Measurements from ENCODE around the gene FBXW7.

FBXW7 gene

GRCh38 chr4:152290366-152290921 is 245.4 kb downstream of the FBXW7 start:
- Histone ChIP-seq H3K9ac (ENCODE audit: low read length) (no peak overlapping the region), H3K9me3 (ENCODE audit: control insufficient read depth, insufficient read depth, low read depth, low read length) (no peaks in the 10 kb centered on the region), H3K4me1 (ENCODE audit: control insufficient read depth, insufficient read depth, low read length) (no peaks in the 10 kb centered on the region), H3K4me3 (ENCODE audit: low read depth, low read length) (no peak overlapping the region), H3K27me3 (ENCODE audit: control insufficient read depth, insufficient read depth, low read length) (no peaks in the 10 kb centered on the region), H3K27ac (ENCODE audit: low read depth, low read length) (no peak overlapping the region), H3K36me3 (ENCODE audit: control insufficient read depth, insufficient read depth, low read length) (no peaks in the 10 kb centered on the region)

GRCh38 chr4:152289941-152290340 is 246.0 kb downstream of the FBXW7 start:
- H3K36me3 ChIP-seq (ENCODE audit: control insufficient read depth, insufficient read depth, low read length) = no peaks in the 10 kb centered on the region
- H3K4me1 ChIP-seq (ENCODE audit: control insufficient read depth, insufficient read depth, low read length) = no peaks in the 10 kb centered on the region
- no peak overlapping the region for H3K4me3 ChIP-seq (ENCODE audit: low read depth, low read length)
- H3K27ac ChIP-seq (ENCODE audit: low read depth, low read length) = no peak overlapping the region
- H3K27me3 ChIP-seq (ENCODE audit: control insufficient read depth, insufficient read depth, low read length) = no peaks in the 10 kb centered on the region
- H3K9me3 ChIP-seq (ENCODE audit: control insufficient read depth, insufficient read depth, low read depth, low read length) = no peaks in the 10 kb centered on the region
- H3K9ac ChIP-seq (ENCODE audit: low read length) = no peak overlapping the region

GRCh38 chr4:152289541-152289940 is 246.4 kb downstream of the FBXW7 start:
- no peaks in the 10 kb centered on the region for H3K9me3 ChIP-seq (ENCODE audit: control insufficient read depth, insufficient read depth, low read depth, low read length)
- no peaks in the 10 kb centered on the region for H3K27me3 ChIP-seq (ENCODE audit: control insufficient read depth, insufficient read depth, low read length)
- H3K9ac ChIP-seq (ENCODE audit: low read length) = no peak overlapping the region
- H3K36me3 ChIP-seq (ENCODE audit: control insufficient read depth, insufficient read depth, low read length) = no peaks in the 10 kb centered on the region
- H3K4me1 ChIP-seq (ENCODE audit: control insufficient read depth, insufficient read depth, low read length) = no peaks in the 10 kb centered on the region
- H3K27ac ChIP-seq (ENCODE audit: low read depth, low read length) = no peak overlapping the region
- H3K4me3 ChIP-seq (ENCODE audit: low read depth, low read length) = no peak overlapping the region

GRCh38 chr4:152283801-152284470 is 252.0 kb downstream of the FBXW7 start:
- Histone ChIP-seq H3K9me3 (ENCODE audit: control insufficient read depth, insufficient read depth, low read depth, low read length) (no peaks in the 10 kb centered on the region), H3K27ac (ENCODE audit: low read depth, low read length) (no peak overlapping the region), H3K4me3 (ENCODE audit: low read depth, low read length) (no peak overlapping the region), H3K4me1 (ENCODE audit: control insufficient read depth, insufficient read depth, low read length) (peaks cover 11% of the 10 kb centered on the region), H3K36me3 (ENCODE audit: control insufficient read depth, insufficient read depth, low read length) (no peaks in the 10 kb centered on the region), H3K9ac (ENCODE audit: low read length) (no peak overlapping the region), H3K27me3 (ENCODE audit: control insufficient read depth, insufficient read depth, low read length) (no peaks in the 10 kb centered on the region)

GRCh38 chr4:152281822-152282221 is 254.1 kb downstream of the FBXW7 start:
- Histone ChIP-seq H3K4me1 (ENCODE audit: control insufficient read depth, insufficient read depth, low read length) (peaks cover 24% of the 10 kb centered on the region), H3K36me3 (ENCODE audit: control insufficient read depth, insufficient read depth, low read length) (no peaks in the 10 kb centered on the region), H3K27me3 (ENCODE audit: control insufficient read depth, insufficient read depth, low read length) (no peaks in the 10 kb centered on the region), H3K9ac (ENCODE audit: low read length) (no peak overlapping the region), H3K9me3 (ENCODE audit: control insufficient read depth, insufficient read depth, low read depth, low read length) (no peaks in the 10 kb centered on the region), H3K4me3 (ENCODE audit: low read depth, low read length) (no peak overlapping the region), H3K27ac (ENCODE audit: low read depth, low read length) (no peak overlapping the region)

GRCh38 chr4:152281211-152281610 is 254.7 kb downstream of the FBXW7 start:
- H3K27ac ChIP-seq (ENCODE audit: low read depth, low read length) = no peak overlapping the region
- H3K9ac ChIP-seq (ENCODE audit: low read length) = no peak overlapping the region
- H3K4me3 ChIP-seq (ENCODE audit: low read depth, low read length) = no peak overlapping the region
- H3K27me3 ChIP-seq (ENCODE audit: control insufficient read depth, insufficient read depth, low read length) = no peaks in the 10 kb centered on the region
- no peaks in the 10 kb centered on the region for H3K36me3 ChIP-seq (ENCODE audit: control insufficient read depth, insufficient read depth, low read length)
- H3K9me3 ChIP-seq (ENCODE audit: control insufficient read depth, insufficient read depth, low read depth, low read length) = no peaks in the 10 kb centered on the region
- H3K4me1 ChIP-seq (ENCODE audit: control insufficient read depth, insufficient read depth, low read length) = peaks cover 24% of the 10 kb centered on the region

GRCh38 chr4:152279234-152279566 is 256.7 kb downstream of the FBXW7 start:
- no peaks in the 10 kb centered on the region for H3K27me3 ChIP-seq (ENCODE audit: control insufficient read depth, insufficient read depth, low read length)
- H3K36me3 ChIP-seq (ENCODE audit: control insufficient read depth, insufficient read depth, low read length) = no peaks in the 10 kb centered on the region
- H3K9me3 ChIP-seq (ENCODE audit: control insufficient read depth, insufficient read depth, low read depth, low read length) = no peaks in the 10 kb centered on the region
- no peak overlapping the region for H3K4me3 ChIP-seq (ENCODE audit: low read depth, low read length)
- no peak overlapping the region for H3K27ac ChIP-seq (ENCODE audit: low read depth, low read length)
- H3K9ac ChIP-seq (ENCODE audit: low read length) = no peak overlapping the region
- H3K4me1 ChIP-seq (ENCODE audit: control insufficient read depth, insufficient read depth, low read length) = peaks cover 26% of the 10 kb centered on the region

- no peaks in the 10 kb centered on the region for H3K36me3 ChIP-seq (ENCODE audit: control insufficient read depth, insufficient read depth, low read length)
- no peaks in the 10 kb centered on the region for H3K27me3 ChIP-seq (ENCODE audit: control insufficient read depth, insufficient read depth, low read length)
- H3K4me1 ChIP-seq (ENCODE audit: control insufficient read depth, insufficient read depth, low read length) = peaks cover 25% of the 10 kb centered on the region
- no peak overlapping the region for H3K4me3 ChIP-seq (ENCODE audit: low read depth, low read length)
- no peak overlapping the region for H3K9ac ChIP-seq (ENCODE audit: low read length)
- no peak overlapping the region for H3K27ac ChIP-seq (ENCODE audit: low read depth, low read length)
- H3K9me3 ChIP-seq (ENCODE audit: control insufficient read depth, insufficient read depth, low read depth, low read length) = no peaks in the 10 kb centered on the region
These were observed 257.2 kb downstream of the FBXW7 start for GRCh38 chr4:152278505-152279233.

GRCh38 chr4:152278172-152278504 is 257.8 kb downstream of the FBXW7 start:
- Histone ChIP-seq H3K4me1 (ENCODE audit: control insufficient read depth, insufficient read depth, low read length) (peaks cover 25% of the 10 kb centered on the region), H3K4me3 (ENCODE audit: low read depth, low read length) (no peak overlapping the region), H3K9me3 (ENCODE audit: control insufficient read depth, insufficient read depth, low read depth, low read length) (no peaks in the 10 kb centered on the region), H3K27ac (ENCODE audit: low read depth, low read length) (no peak overlapping the region), H3K27me3 (ENCODE audit: control insufficient read depth, insufficient read depth, low read length) (no peaks in the 10 kb centered on the region), H3K36me3 (ENCODE audit: control insufficient read depth, insufficient read depth, low read length) (no peaks in the 10 kb centered on the region), H3K9ac (ENCODE audit: low read length) (no peak overlapping the region)

GRCh38 chr4:152277333-152277732 is 258.6 kb downstream of the FBXW7 start:
- H3K4me3 ChIP-seq (ENCODE audit: low read depth, low read length) = no peak overlapping the region
- H3K36me3 ChIP-seq (ENCODE audit: control insufficient read depth, insufficient read depth, low read length) = no peaks in the 10 kb centered on the region
- H3K9me3 ChIP-seq (ENCODE audit: control insufficient read depth, insufficient read depth, low read depth, low read length) = no peaks in the 10 kb centered on the region
- no peak overlapping the region for H3K27ac ChIP-seq (ENCODE audit: low read depth, low read length)
- H3K4me1 ChIP-seq (ENCODE audit: control insufficient read depth, insufficient read depth, low read length) = peaks cover 25% of the 10 kb centered on the region
- no peaks in the 10 kb centered on the region for H3K27me3 ChIP-seq (ENCODE audit: control insufficient read depth, insufficient read depth, low read length)
- H3K9ac ChIP-seq (ENCODE audit: low read length) = no peak overlapping the region

GRCh38 chr4:152273343-152273742 is 262.5 kb downstream of the FBXW7 start:
- Histone ChIP-seq H3K9ac (ENCODE audit: low read length) (no peak overlapping the region), H3K27ac (ENCODE audit: low read depth, low read length) (no peak overlapping the region), H3K27me3 (ENCODE audit: control insufficient read depth, insufficient read depth, low read length) (no peaks in the 10 kb centered on the region), H3K4me3 (ENCODE audit: low read depth, low read length) (no peak overlapping the region), H3K36me3 (ENCODE audit: control insufficient read depth, insufficient read depth, low read length) (no peaks in the 10 kb centered on the region), H3K4me1 (ENCODE audit: control insufficient read depth, insufficient read depth, low read length) (peaks cover 13% of the 10 kb centered on the region), H3K9me3 (ENCODE audit: control insufficient read depth, insufficient read depth, low read depth, low read length) (no peaks in the 10 kb centered on the region)
